Spleen (tissue), 11 donors: ENCODE measurements around the gene CDK11A. TPM values are rescaled to one million over a fixed set of nuclear protein-coding genes. Genes with fewer than 3 reads are reported as not detected.
"Not testable (repeated sequence)": the region's sequence is repeated elsewhere in the genome, so short reads cannot be mapped to it uniquely, and the experiment has no call there.

Experiments
- DNase-seq: peaks from one replicate; pipeline ENCODE4 v3.0.0-alpha.2; 2020
- H3K27ac ChIP-seq, 8 donors: fragments of 200-600 bp; sonication (generic) in 7 of 8; 1 replicate in 4 of 8; 2 replicates in 4 of 8; pipeline versions ENCODE4 v1.5.0 to v1.8.0; 2016 to 2021; ENCODE audit warnings: inconsistent platforms in 4 of 8, mild to moderate bottlenecking in 4 of 8, moderate library complexity in 1 of 8
- H3K27me3 ChIP-seq, 7 donors: fragments of 200-600 bp; sonication (generic) in 6 of 7; replicated peaks in 1 of 7; 1 replicate in 4 of 7; 2 replicates in 3 of 7; pipeline versions ENCODE4 v1.5.0 to v1.8.0; 2016 to 2021; ENCODE audit warnings: inconsistent platforms in 3 of 7, mild to moderate bottlenecking in 1 of 7
- H3K36me3 ChIP-seq, 6 donors: fragments of 200-600 bp; sonication (generic) in 5 of 6; 1 replicate in 4 of 6; 2 replicates in 2 of 6; pipeline versions ENCODE4 v1.5.0 to v1.8.0; 2016 to 2021; ENCODE audit warnings: inconsistent platforms in 2 of 6
- H3K4me1 ChIP-seq, 6 donors: fragments of 200-600 bp; sonication (generic) in 5 of 6; 1 replicate in 3 of 6; 2 replicates in 3 of 6; pipeline versions ENCODE4 v1.5.0 to v1.8.0; 2016 to 2021; ENCODE audit warnings: inconsistent platforms in 3 of 6
- H3K4me3 ChIP-seq, 8 donors: fragments of 200-600 bp; sonication (generic) in 7 of 8; 1 replicate in 4 of 8; 2 replicates in 4 of 8; pipeline versions ENCODE4 v1.5.0 to v1.8.0; 2016 to 2021; ENCODE audit warnings: inconsistent platforms in 4 of 8, mild to moderate bottlenecking in 4 of 8, moderate library complexity in 2 of 8
- H3K9me3 ChIP-seq, 8 donors: fragments of 200-600 bp; sonication (generic) in 7 of 8; 1 replicate in 4 of 8; 2 replicates in 4 of 8; pipeline versions ENCODE4 v1.5.0 to v1.8.0; 2016 to 2021; ENCODE audit warnings: inconsistent platforms in 4 of 8
- POLR2A ChIP-seq, 3 donors: fragments of 450-650 bp; IDR thresholded peaks; one replicate each; pipeline ENCODE4 v1.5.1; 2017; ENCODE audit warnings: antibody characterized with exemption in 3 of 3, mild to moderate bottlenecking in 1 of 3
- POLR2AphosphoS5 ChIP-seq, 3 donors: sonication (generic); formaldehyde crosslinking; IDR thresholded peaks; one replicate each; pipeline ENCODE4 v1.5.1; 2017; ENCODE audit warnings: antibody characterized with exemption in 3 of 3
- WGBS, 5 donors: extraction: QIAGEN DNeasy Blood & Tissue Kit in 3 of 5; methylation state at CpG; one replicate each; pipeline versions ENCODE4 v1.1.5 to v1.1.7; 2013 to 2018; 5-methylcytosine and 5-hydroxymethylcytosine counted together
- intact Hi-C: fragments of 100-400 bp; cut with DNase I; formaldehyde crosslinking; loops from one replicate; pipeline ENCODE4 v1.15.0; 2023; ENCODE audit warnings: low total_unique reads
- polyA plus RNA-seq, 3 donors: library from polyadenylated mRNA; stranded (reverse); fragments of 200-250 nt; gene quantifications; one replicate each; pipeline ENCODE4 v1.2.1, GENCODE V29; 2013
- total RNA-seq, 7 donors: library from RNA; depleted of rRNA in 3 of 7; stranded (reverse); fragments of >200 nt in 3 of 7; fragmentation: NEBNext Ultra II Directional in 4 of 7; extraction: Animal tissue kit (Norgen Biotek cat#: 25700) in 4 of 7; gene quantifications; one replicate each; pipeline versions ENCODE4 v1.1.0 to v1.2.1, GENCODE V29; 2016 to 2021
- TF ChIP-seq, protein P1 (sequence below), 11 experiments: fragments of 200-600 bp in 7 of 11; fragments of 450-650 bp in 4 of 11; sonication (generic) in 4 of 11; IDR thresholded peaks in 8 of 11; conservative IDR thresholded peaks in 3 of 11; 1 replicate in 7 of 11; 2 replicates in 4 of 11; pipeline versions ENCODE4 v1.4.0 to v1.8.0; 2016 to 2021; ENCODE audit warnings: antibody characterized with exemption in 11 of 11, inconsistent platforms in 4 of 11, mild to moderate bottlenecking in 1 of 11
- donor health status: healthy with polysubstance abuse.
- donor health status: DM: no; HTN: no; CAD: no; lungs with moderate emphysema.
- donor health status: DM: no; HTN: no; CAD: no.
- donor health status: Bipolar disorder and iron deficiency.
- donor health status: healthy.
- donor health status: DM: no; HTN: no; CAD: no.
- donor health status: DM: yes; HTN: yes; CAD: no.

CDK11A gene
- total and polyA plus RNA-seq, 10 donors: 29.3 to 123 (median 75.5) TPM

DNA sequence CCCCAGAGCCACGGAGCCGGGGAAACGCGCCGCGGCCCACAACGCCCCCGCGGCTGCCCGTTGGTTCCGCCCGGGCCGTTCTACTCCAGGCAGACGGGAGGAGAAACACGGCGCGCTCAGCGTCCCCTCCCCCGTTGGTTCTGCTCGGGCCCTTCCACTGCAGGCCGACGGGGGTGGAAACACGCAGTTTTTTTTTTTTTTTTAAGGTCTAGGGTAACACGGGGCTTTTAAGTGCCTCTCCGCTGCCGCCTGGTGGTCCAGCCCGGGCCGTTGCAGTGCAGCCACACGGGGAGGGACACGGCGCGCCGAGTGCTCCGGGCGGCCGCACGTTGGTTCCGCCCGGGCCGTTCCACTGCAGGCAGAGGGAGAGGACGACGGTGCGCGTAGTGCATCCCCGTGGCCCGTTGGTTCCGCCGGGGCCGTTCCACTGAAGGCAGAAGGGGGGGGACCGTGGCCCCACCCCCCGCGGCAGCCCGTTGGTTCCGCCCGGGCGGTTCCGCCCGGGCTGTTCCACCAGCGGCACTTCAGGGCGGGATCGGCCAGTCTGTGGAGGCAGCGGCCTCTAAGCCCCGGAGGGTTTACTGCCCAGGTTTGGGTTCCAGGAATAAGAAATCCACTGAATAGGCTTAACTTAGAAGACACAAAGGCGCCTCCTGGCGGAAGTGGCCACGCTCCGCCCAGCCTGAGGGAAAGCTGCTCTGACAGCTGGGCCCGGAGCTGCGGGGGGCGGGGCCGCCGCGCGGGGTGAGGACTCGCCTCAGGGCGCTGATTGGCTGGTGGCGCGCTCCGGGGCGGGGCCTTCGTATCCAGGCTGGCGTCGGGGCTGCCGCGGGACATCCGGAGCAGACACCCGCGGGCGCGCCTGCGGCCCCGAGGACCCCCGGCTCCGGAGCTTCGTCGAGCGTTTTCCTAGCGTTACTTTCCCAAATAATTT, 31.2 kb downstream of the CDK11A start, which contains the start of gene SLC35E2B:
Gene SLC35E2B (minus strand): TSS at position 82 of the 934 bp plus-strand sequence. CDS start 16,096 bp downstream, outside the sequence.
- Histone ChIP-seq H3K4me1 (peaks cover 0 to 31% (median 8%) of the 10 kb centered on the region in 6 donors), H3K4me3 (peak within 1 kb of the TSS; percentile 13 to 68 (median 60)), H3K27ac (peak within 1 kb of the TSS; percentile 80 to 97 (median 92)), H3K36me3 (peaks cover 0 to 13% (median 0%) of the 10 kb centered on the region in 6 donors)
- peak; percentile 95 for DNase-seq
- 0% methylated on average over 7 to 54 of the region's 98 CpGs; no CpG with 5 or more reads in 1 of the 5 donors for WGBS, 5 donors
- intact Hi-C loops, H3K27me3 ChIP-seq, H3K9me3 ChIP-seq: not testable (repeated sequence)
- TF ChIP-seq POLR2AphosphoS5 (IDR thresholded peaks at IDR 0.05): peak; percentile 74 to 87 (median 86)
- TF ChIP-seq, protein P1, sequence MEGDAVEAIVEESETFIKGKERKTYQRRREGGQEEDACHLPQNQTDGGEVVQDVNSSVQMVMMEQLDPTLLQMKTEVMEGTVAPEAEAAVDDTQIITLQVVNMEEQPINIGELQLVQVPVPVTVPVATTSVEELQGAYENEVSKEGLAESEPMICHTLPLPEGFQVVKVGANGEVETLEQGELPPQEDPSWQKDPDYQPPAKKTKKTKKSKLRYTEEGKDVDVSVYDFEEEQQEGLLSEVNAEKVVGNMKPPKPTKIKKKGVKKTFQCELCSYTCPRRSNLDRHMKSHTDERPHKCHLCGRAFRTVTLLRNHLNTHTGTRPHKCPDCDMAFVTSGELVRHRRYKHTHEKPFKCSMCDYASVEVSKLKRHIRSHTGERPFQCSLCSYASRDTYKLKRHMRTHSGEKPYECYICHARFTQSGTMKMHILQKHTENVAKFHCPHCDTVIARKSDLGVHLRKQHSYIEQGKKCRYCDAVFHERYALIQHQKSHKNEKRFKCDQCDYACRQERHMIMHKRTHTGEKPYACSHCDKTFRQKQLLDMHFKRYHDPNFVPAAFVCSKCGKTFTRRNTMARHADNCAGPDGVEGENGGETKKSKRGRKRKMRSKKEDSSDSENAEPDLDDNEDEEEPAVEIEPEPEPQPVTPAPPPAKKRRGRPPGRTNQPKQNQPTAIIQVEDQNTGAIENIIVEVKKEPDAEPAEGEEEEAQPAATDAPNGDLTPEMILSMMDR (IDR thresholded peaks at IDR 0.05 in 8 of 11, conservative IDR thresholded peaks at IDR 0.05 in 3 of 11): peak in 3 of 11 experiments; percentile 11 to 15 (median 13)

DNA sequence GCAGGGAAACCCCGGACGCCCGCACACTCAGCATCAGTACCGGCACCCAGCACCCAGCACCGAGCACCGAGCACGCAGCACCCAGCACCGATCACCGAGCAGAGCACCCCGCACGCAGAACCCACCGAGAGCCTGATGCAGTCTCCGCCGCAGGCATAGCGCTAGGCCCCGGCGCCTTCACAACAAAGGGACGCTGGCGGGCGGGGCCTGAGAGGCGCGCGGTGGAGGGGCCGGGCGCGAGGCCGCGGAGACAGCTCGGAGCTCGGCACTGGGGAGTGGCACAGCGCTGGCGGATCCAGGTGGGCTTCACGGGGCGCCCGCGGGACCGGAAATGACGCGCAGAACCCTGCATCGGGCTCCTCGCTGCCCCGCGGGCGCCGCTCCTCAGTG, 31.8 kb downstream of the CDK11A start:
- H3K27me3 ChIP-seq, H3K9me3 ChIP-seq, intact Hi-C loops: not testable (repeated sequence)
- H3K4me1 ChIP-seq: peaks cover 0 to 37% (median 12%) of the 10 kb centered on the region in 6 donors
- peaks cover 0 to 19% (median 0%) of the 10 kb centered on the region in 6 donors for H3K36me3 ChIP-seq
- WGBS, 5 donors: 0 to 1% (median 0%) methylated on average over 15 to 34 of the region's 45 CpGs; no CpG with 5 or more reads in 1 of the 5 donors
- peak overlapping the region; percentile 13 to 68 (median 60) for H3K4me3 ChIP-seq
- TF ChIP-seq POLR2AphosphoS5 (IDR thresholded peaks at IDR 0.05): peak in 1 of 3 donors; percentile 67
- H3K27ac ChIP-seq: peak overlapping the region; percentile 80 to 97 (median 92)
- peak; percentile 84 for DNase-seq

DNA sequence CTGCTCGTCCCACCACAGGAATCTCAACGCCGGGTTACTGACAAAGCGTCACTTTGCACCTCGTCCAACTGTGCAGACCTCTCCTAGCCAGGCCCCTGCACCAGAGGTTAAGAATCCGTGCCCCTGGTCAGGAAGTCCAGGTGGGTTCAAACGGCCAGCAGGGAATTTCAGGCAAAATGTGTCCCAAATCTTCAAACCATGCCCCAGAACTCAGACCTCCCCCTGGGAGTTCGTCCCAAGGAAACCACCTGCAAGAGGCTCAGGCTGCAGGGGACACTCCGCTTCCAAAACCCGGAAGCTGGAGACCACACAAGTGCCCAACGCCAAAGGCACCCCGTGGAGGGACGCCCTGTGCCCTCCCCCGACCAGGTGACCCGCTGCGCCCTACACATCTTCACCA, 32.7 kb downstream of the CDK11A start:
- H3K27me3 ChIP-seq, H3K9me3 ChIP-seq, intact Hi-C loops: not testable (repeated sequence)
- Histone ChIP-seq H3K4me1 (peaks cover 0 to 46% (median 20%) of the 10 kb centered on the region in 6 donors), H3K27ac (peak overlapping the region in 3 of 8 donors; percentile 42 to 66 (median 49)), H3K36me3 (peaks cover 0 to 26% (median 0%) of the 10 kb centered on the region in 6 donors), H3K4me3 (peak overlapping the region in 3 of 8 donors; percentile 30 to 54 (median 41))
- 0 to 10% (median 7%) methylated on average over 2 to 4 of the region's 16 CpGs; no CpG with 5 or more reads in 1 of the 5 donors for WGBS, 5 donors
- DNase-seq: peak; percentile 31

DNA sequence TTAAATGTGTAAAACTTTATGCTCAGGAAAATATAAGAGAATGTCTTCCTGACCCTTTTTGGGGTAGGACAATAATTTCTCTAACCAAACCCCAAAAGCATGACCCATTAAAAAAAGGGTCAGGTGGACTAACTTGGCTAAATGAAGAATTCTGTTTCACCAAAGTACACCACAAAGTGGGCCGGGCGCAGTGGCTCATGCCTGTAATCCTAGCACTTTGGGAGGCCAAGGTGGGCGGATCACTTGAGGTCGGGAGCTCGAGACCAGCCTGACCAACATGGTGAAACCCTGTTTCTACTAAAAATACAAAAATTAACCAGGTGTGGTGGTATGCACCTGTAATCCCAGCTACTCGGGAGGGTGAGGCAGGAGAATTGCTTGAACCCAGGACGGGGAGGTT, 34.6 kb downstream of the CDK11A start:
- H3K9me3 ChIP-seq, H3K27ac ChIP-seq, intact Hi-C loops, H3K4me3 ChIP-seq, H3K27me3 ChIP-seq: not testable (repeated sequence)
- H3K36me3 ChIP-seq: peaks cover 0 to 31% (median 0%) of the 10 kb centered on the region in 6 donors
- 86 to 98% (median 92%) methylated on average over 4 to 7 of the region's 7 CpGs for WGBS, 5 donors
- H3K4me1 ChIP-seq: peaks cover 0 to 61% (median 32%) of the 10 kb centered on the region in 6 donors
- peak; percentile 38 for DNase-seq

DNA sequence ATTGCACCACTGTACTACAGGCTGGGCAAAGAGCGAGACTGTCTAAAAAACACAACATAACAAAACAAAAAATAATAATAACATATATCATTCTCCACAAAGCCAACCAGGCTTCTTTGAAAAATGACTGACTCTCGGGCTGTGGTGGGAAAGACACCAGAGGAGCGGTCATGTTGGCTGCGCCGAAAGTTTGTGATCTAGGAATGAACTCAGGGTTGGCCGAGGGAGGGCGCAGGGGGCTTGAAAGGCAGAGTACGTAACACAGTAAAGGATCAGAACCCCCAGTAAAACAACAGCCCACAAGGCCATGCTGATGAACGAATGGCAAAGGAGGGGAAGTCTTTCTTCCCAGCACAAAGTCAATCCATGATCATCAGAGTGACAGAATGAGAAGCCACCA, 36.3 kb downstream of the CDK11A start:
- peaks cover 0 to 68% (median 31%) of the 10 kb centered on the region in 6 donors for H3K4me1 ChIP-seq
- no peaks in the 10 kb centered on the region for H3K27me3 ChIP-seq
- 85 to 96% (median 93%) methylated on average over 9 of the region's 9 CpGs for WGBS, 5 donors
- TF ChIP-seq, protein P1 (IDR thresholded peaks at IDR 0.05 in 8 of 11, conservative IDR thresholded peaks at IDR 0.05 in 3 of 11): no peak
- TF ChIP-seq POLR2AphosphoS5 (IDR thresholded peaks at IDR 0.05) (no peak), POLR2A (IDR thresholded peaks at IDR 0.05) (no peak)
- intact Hi-C loops: no loop called here
- peak; percentile 28 for DNase-seq
- no peak overlapping the region for H3K27ac ChIP-seq
- peaks cover 0 to 48% (median 2%) of the 10 kb centered on the region in 6 donors for H3K36me3 ChIP-seq
- H3K9me3 ChIP-seq: no peaks in the 10 kb centered on the region
- H3K4me3 ChIP-seq: no peak overlapping the region
